Occipital lobe (tissue), 2 donors: ENCODE results near the gene BTBD3. TPM values are rescaled to one million over a fixed set of nuclear protein-coding genes. Genes with fewer than 3 reads are reported as not detected.

Experiments used
- DNase-seq: peaks from one replicate; lab custom pipeline; 2025; lab: John Stamatoyannopoulos, UW
- total RNA-seq: library from RNA; depleted of rRNA; stranded (reverse); fragments of >200 nt; gene quantifications from one replicate; pipeline ENCODE4 v1.2.3, GENCODE V29; 2014

Gene BTBD3
- total RNA-seq, 1 donor from 2014 or later, result 46.5 TPM

DNA sequence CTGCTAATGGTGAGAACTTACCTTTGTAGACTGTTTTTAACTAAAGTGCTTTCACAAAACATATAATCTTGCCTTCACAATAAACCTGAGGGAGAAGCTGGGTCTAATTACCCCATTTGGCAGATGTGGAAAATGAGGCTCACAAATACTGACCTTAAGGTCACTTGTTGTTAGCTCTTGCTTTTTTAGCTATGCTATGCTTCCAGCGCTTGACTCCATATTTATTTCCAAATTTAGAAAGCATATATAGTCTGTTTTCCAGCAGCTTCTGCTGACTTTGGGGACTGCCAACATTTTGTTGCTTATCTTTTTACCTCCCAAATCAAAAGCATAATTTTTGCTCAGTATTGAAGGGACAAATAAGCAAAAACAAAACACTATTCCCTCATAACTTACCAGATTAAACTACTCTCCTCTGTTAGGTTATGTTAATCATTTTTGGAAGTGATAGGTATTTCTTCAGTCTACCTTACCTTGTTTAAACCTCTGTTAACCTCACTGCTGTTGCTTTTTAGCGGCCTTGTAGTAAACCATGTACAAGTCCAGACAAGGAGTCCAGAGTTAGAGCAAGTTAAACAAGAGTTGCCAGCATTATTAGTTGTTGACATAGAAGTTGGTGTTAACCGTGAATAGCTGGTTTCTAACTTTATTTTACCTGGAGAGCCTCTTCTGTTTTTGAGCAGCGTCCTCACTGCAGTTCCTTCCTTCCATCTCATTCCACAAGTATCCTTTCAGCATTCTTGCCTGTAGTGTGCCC, 4.9 kb upstream of the BTBD3 start:
- DNase-seq, result no peak

- no peak for DNase-seq
These were observed 725 bp downstream of the BTBD3 start for GRCh38 chr20:11918391-11918845.

- no peak for DNase-seq
These were observed 1.3 kb downstream of the BTBD3 start for GRCh38 chr20:11918981-11919380.

GRCh38 chr20:11919581-11919980, 1.9 kb downstream of the BTBD3 start:
- DNase-seq, result no peak

- DNase-seq, result no peak
These were observed 2.4 kb downstream of the BTBD3 start for GRCh38 chr20:11920083-11920482.

DNA sequence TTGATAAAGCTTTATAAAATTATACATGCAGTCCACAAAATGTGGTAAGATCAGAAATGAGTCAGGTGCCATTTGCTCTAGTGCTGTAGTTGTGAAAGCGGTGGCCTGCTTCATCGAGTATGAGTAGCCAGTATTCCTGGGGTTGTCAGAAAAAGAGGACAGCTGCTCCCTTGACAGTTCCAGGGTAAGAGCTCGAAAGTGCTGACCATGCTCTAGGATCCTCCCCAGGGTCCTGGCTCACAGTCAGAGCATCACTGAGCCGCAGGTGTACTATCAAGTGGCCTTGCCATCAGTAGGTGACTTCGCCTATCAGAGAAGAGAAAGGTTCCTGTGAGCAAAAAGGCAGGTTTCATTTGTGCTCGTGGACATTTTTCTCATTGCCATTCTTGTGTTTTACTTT, 3.6 kb downstream of the BTBD3 start:
- DNase-seq, result no peak

GRCh38 chr20:11922561-11922960, 4.9 kb downstream of the BTBD3 start:
- no peak for DNase-seq

DNA sequence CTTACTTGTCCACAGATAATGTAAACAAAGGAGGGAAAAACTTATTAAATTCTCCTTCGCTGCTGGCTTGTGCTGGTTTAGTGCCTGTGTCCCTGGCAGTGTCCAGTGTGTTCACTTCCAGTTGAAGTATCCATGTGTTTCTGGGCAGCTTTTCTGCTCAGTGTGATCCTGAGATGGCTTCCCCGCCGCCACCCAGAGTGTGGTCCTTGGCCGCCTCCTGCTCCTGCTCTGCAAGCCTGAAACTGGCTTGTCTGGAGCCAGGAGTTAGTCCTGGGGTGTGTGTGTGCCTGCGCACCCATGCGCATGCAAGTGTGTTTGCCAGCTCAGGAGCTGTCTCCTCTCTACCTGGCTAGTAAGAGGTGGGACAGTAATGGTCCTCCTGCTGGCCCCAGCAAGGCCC, 7.2 kb downstream of the BTBD3 start:
- no peak for DNase-seq

GRCh38 chr20:11926292-11926998, 8.8 kb downstream of the BTBD3 start:
- DNase-seq, result no peak

GRCh38 chr20:11929947-11930346, 12.3 kb downstream of the BTBD3 start:
- no peak for DNase-seq

GRCh38 chr20:11935212-11936154, 17.8 kb downstream of the BTBD3 start:
- DNase-seq, result no peak

- no peak for DNase-seq
These were observed 18.5 kb downstream of the BTBD3 start for GRCh38 chr20:11936157-11936556.

DNA sequence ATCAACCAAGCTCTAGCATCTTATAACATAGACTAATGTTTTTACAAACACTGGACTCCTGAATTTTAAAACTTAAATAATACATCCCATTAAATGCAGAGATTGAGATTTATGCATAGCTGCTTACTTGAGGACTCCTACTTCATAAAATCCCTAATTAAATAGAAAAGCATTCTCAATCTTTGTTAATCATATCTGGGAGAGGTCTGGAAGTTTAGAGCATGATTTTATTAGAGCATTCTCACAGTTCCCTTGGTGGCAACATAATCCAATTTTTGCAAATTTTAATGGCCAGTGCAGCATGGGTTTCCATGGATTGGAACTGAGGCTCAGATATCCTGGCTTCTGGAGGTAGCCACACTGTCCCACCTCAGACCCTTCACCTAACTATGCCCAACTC, 19.5 kb downstream of the BTBD3 start:
- DNase-seq, result no peak

DNA sequence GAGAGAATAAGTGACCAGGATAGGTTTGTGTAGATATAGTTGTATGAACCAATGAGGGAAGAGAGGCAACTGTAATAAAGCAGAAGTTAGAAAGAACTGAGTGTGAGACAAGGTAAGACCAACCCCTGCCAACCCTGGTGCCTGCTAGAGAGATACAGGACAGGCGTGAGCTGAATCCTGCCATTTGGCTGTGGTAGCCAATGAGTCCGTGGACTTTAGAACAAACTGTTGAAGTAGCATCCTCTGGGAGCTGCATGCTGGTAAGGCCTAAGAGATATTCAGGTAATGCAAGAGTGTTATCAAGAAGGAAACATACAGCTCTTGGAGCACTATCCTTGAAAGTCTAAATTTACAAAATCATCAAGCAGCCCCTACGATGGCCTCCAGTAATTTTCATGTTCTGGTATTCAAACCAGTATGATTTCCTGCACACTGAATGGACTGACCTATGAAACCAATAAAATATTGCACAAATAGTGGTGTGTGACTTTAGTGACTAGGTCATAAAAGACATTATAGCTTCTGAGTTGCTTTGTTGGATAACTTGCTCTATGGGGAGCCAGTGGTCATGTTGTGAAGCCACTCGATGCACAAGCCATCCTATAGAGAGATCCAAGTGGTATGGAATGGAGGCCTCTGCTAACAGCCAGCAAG, 24.0 kb downstream of the BTBD3 start:
- DNase-seq, result no peak

GRCh38 chr20:11943778-11944177, 26.1 kb downstream of the BTBD3 start:
- DNase-seq, result no peak

DNA sequence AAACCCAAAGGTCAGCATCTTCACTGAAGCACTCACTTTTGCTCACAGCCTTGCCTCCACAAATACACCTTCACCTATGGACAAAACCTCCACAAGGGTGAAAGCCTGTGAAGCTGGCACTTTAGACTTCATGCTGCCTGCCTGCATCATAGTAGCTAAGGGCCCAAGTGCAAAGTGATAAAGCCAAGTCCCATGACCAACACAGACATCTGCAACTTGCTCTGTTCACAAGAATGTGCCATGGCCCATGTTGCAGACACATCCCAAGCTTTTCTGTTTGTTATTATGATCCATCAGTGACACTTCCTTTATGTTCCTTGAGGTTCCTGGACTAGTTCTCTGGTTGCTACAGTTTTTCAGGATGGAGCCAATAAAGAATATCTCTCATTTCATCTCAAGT, 31.1 kb downstream of the BTBD3 start:
- DNase-seq, result no peak

DNA sequence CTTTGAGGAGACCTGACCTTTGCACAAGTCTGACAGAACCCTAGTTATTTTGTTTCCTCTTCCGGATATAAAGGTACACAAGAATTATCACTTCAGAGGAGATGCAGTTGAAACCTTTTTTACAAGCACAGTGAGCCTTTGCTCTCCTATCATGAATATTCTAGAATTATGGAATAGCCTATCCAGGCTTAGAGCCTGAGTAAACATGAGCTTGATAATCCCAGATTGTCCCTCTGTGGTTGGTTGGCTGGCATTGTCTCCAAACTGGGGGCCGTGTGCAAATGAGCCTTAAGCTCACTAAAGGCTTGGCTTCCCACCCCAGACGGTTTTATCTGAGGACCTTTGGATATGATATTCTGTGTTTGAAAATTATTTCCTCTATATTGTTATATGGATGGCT, 32.0 kb downstream of the BTBD3 start:
- no peak for DNase-seq

- DNase-seq, result no peak
These were observed 34.0 kb downstream of the BTBD3 start for GRCh38 chr20:11951696-11952095.

DNA sequence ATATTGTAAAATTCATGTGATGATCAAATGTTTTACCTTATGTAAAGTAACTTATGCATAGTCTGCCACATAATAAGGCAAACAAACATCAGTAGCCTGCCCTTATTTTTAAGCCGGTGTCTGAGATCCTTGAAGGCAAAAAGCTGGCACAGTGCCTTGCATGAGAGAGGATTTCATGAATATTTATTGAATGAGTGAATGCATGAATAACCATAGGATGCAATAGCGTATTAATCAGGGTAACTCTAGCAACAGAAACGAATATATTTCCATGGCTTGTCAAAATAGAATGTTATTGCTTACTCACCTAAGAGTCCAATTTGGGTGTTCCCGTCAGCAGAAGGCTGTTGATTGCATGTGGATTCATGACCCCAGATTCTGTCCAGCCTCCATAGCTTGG, 34.9 kb downstream of the BTBD3 start:
- DNase-seq, result no peak

DNA sequence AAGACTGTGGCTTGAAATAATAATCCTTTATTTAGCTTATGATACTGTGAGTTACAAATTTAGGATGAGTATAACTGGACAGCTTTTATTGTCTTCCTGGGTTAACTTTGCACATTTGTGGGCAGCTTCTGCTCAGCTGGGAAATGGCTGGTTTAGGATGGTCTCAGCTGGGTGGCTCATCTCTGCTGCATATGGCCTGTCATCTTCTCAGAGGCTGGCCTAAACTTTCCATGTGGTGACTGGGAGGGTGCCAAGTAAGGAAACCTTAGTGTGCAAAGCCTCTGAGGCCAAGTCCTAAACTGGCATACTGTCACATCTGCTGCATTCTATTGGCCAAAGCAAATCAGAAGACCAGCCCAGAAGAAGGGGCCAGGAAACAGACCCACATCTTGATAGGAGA, 40.2 kb downstream of the BTBD3 start:
- DNase-seq, result no peak

GRCh38 chr20:11958855-11959254, 41.2 kb downstream of the BTBD3 start:
- no peak for DNase-seq
